Liver (tissue), 3 donors: Measurements from ENCODE around the gene TGFBI.

Experiments
- CTCF ChIP-seq: fragments of 150-350 bp; IDR thresholded peaks from 2 replicates; pipeline ENCODE4 v1.5.1; 2017; ENCODE audit warnings: improper control_type of control experiment, low read depth, low read length; ENCODE audit not compliant: missing input control
- EGR1 ChIP-seq, 2 donors: IDR thresholded peaks; 2 replicates each; pipeline ENCODE4 v1.6.1; 2016 to 2018; ENCODE audit warnings: antibody characterized with exemption in 2 of 2, low read depth in 2 of 2
- FOXA1 ChIP-seq: IDR thresholded peaks from 2 replicates; pipeline ENCODE4 v1.6.1; 2016; ENCODE audit warnings: antibody characterized with exemption
- GABPA ChIP-seq, 2 donors: IDR thresholded peaks in 1 of 2; conservative IDR thresholded peaks in 1 of 2; 2 replicates each; pipeline ENCODE4 v1.6.1; 2016; ENCODE audit warnings: antibody characterized with exemption in 2 of 2, mild to moderate bottlenecking in 1 of 2, moderate library complexity in 1 of 2
- HNF4G ChIP-seq: IDR thresholded peaks from 2 replicates; pipeline ENCODE4 v1.6.1; 2016; ENCODE audit warnings: antibody characterized with exemption
- JUND ChIP-seq, 2 donors: IDR thresholded peaks; 2 replicates each; pipeline ENCODE4 v1.6.1; 2016; ENCODE audit warnings: antibody characterized with exemption in 2 of 2
- MAX ChIP-seq: IDR thresholded peaks from 2 replicates; pipeline ENCODE4 v1.6.1; 2016; ENCODE audit warnings: antibody characterized with exemption
- RAD21 ChIP-seq, 2 donors: IDR thresholded peaks; 2 replicates each; pipeline ENCODE4 v1.6.1; 2016; ENCODE audit warnings: antibody characterized with exemption in 2 of 2, mild to moderate bottlenecking in 2 of 2
- SP1 ChIP-seq: IDR thresholded peaks from 2 replicates; pipeline ENCODE4 v1.6.1; 2018; ENCODE audit warnings: antibody characterized with exemption, mild to moderate bottlenecking
- TAF1 ChIP-seq: conservative IDR thresholded peaks from 2 replicates; pipeline ENCODE4 v1.6.1; 2016; ENCODE audit warnings: antibody characterized with exemption, mild to moderate bottlenecking
- YY1 ChIP-seq: IDR thresholded peaks from 2 replicates; pipeline ENCODE4 v1.6.1; 2016; ENCODE audit warnings: antibody characterized with exemption, mild to moderate bottlenecking
- ZBTB33 ChIP-seq: IDR thresholded peaks from 2 replicates; pipeline ENCODE4 v1.6.1; 2016; ENCODE audit warnings: antibody characterized with exemption
- TF ChIP-seq, protein P1 (sequence below): IDR thresholded peaks from 2 replicates; pipeline ENCODE4 v1.6.1; 2016; ENCODE audit warnings: antibody characterized with exemption
- donor health status: healthy.
- donor health status: healthy.

DNA sequence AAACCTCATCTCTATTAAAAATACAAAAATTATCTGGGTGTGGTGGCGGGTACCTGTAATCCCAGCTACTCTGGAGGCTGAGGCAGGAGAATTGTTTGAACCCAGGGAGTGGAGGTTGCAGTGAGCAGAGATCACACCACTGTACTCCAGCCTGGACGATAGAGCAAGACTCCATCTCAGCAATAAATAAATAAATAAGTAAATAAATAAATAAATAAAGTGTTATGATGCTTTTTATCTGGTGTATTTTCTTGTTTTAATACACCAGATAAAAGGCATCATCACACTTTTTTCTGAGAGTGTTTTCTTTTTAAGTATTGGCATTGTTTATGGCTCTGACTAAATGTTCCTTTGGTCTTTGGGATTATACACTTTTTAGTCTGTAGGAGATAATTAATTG lies 49.8 kb upstream of the TGFBI start:
- TF ChIP-seq CTCF (no peak), ZBTB33 (no peak), MAX (no peak), SP1 (no peak), YY1 (no peak), GABPA (IDR thresholded peaks at IDR 0.05 in 1 of 2, conservative IDR thresholded peaks at IDR 0.05 in 1 of 2) (no peak), RAD21 (IDR thresholded peaks at IDR 0.05) (no peak), TAF1 (no peak), JUND (IDR thresholded peaks at IDR 0.05) (no peak), HNF4G (no peak), FOXA1 (no peak), EGR1 (IDR thresholded peaks at IDR 0.05; ENCODE audit: low read depth in 2 of 2) (no peak)
- TF ChIP-seq, protein P1, sequence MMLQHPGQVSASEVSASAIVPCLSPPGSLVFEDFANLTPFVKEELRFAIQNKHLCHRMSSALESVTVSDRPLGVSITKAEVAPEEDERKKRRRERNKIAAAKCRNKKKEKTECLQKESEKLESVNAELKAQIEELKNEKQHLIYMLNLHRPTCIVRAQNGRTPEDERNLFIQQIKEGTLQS, result no peak
